PC-3 (cell line): Measurements from ENCODE around the gene BRK1. TPM values are rescaled to one million over a fixed set of nuclear protein-coding genes. Genes with fewer than 3 reads are reported as not detected.

ENCODE experiments used
- ATAC-seq: fragments of 200-7000 bp; cut with Tn5 transposase; 2 replicates; pipeline ENCODE4 v1.9.1; 2020; ENCODE audit warnings: mild to moderate bottlenecking, moderate library complexity
- BruUV-seq: library from RNA; stranded (reverse); fragments of 400-500 nt; replicated peaks from 2 replicates; lab custom pipeline; 2021; lab: Mats Ljungman, UMichigan
- CTCF ChIA-PET: fragments of 300-600 bp; sonication (Branson Sonifier 250); formaldehyde crosslinking; loops from one replicate; lab custom pipeline; 2022; ENCODE audit warnings: antibody characterized with exemption; lab: Charles Lee
- POLR2A ChIA-PET: fragments of 300-600 bp; sonication (Branson Sonifier 250); formaldehyde crosslinking; loops from one replicate; lab custom pipeline; 2022; ENCODE audit warnings: antibody characterized with exemption; ENCODE audit not compliant: unreplicated experiment; lab: Charles Lee
- DNase-seq: peaks from one replicate; pipeline ENCODE4 v3.0.0-alpha.2; 2015
- H2AFZ ChIP-seq: fragments of 300-600 bp; sonication (generic); 2 replicates; pipeline ENCODE4 v1.6.0; 2016; ENCODE audit warnings: antibody characterized with exemption, low read length
- H3F3A ChIP-seq: fragments of 300-600 bp; sonication (generic); one replicate; pipeline ENCODE4 v1.6.0; 2017; ENCODE audit warnings: antibody characterized with exemption, low read length, control low read depth, mild to moderate bottlenecking; ENCODE audit not compliant: unreplicated experiment
- H3K27ac ChIP-seq: fragments of 300-600 bp; sonication (generic); 2 replicates; pipeline ENCODE4 v1.5.1; 2016; ENCODE audit warnings: mild to moderate bottlenecking, low read length
- H3K27me3 ChIP-seq: fragments of 300-600 bp; sonication (generic); 2 replicates; pipeline ENCODE4 v1.6.1; 2016; ENCODE audit warnings: low read length, mixed read lengths
- H3K36me3 ChIP-seq: fragments of 300-600 bp; sonication (generic); 2 replicates; pipeline ENCODE4 v1.6.1; 2016; ENCODE audit warnings: low read depth, mixed run types, low read length, mixed read lengths
- H3K4me1 ChIP-seq: fragments of 300-600 bp; sonication (generic); 2 replicates; pipeline ENCODE4 v1.5.1; 2016; ENCODE audit warnings: low read length; ENCODE audit not compliant: insufficient read depth
- H3K4me2 ChIP-seq: fragments of 300-600 bp; sonication (generic); 2 replicates; pipeline ENCODE4 v1.6.0; 2016; ENCODE audit warnings: low read length
- H3K4me3 ChIP-seq: fragments of 300-600 bp; sonication (generic); 2 replicates; pipeline ENCODE4 v1.5.1; 2016; ENCODE audit warnings: mild to moderate bottlenecking, low read length, mixed read lengths
- H3K79me2 ChIP-seq: fragments of 300-600 bp; sonication (generic); 2 replicates; pipeline ENCODE4 v1.6.1; 2017; ENCODE audit warnings: low read length, mixed read lengths
- H3K9ac ChIP-seq: fragments of 300-600 bp; sonication (generic); 2 replicates; pipeline ENCODE4 v1.6.0; 2016; ENCODE audit warnings: mild to moderate bottlenecking, low read length
- H3K9me2 ChIP-seq: fragments of 300-600 bp; sonication (generic); replicated peaks from 2 replicates; pipeline ENCODE4 v1.6.1; 2016; ENCODE audit warnings: mixed run types, low read length, mixed read lengths
- H3K9me3 ChIP-seq: fragments of 300-600 bp; sonication (generic); 2 replicates; pipeline ENCODE4 v1.6.1; 2016; ENCODE audit warnings: low read length, mixed read lengths
- H4K20me1 ChIP-seq: fragments of 300-600 bp; sonication (generic); 2 replicates; pipeline ENCODE4 v1.6.1; 2016; ENCODE audit warnings: low read length, mixed read lengths
- CTCF ChIP-seq: fragments of 300-600 bp; sonication (generic); conservative IDR thresholded peaks from 2 replicates; pipeline ENCODE4 v1.5.1; 2017; ENCODE audit warnings: antibody characterized with exemption, low read depth, mild to moderate bottlenecking, low read length
- EZH2 ChIP-seq: fragments of 300-600 bp; sonication (generic); IDR thresholded peaks from one replicate; pipeline ENCODE4 v1.6.1; 2017; ENCODE audit warnings: antibody characterized with exemption, mild to moderate bottlenecking, low read length; ENCODE audit not compliant: unreplicated experiment
- EZH2phosphoT487 ChIP-seq: fragments of 300-600 bp; sonication (generic); IDR thresholded peaks from 2 replicates; pipeline ENCODE4 v1.6.1; 2018; ENCODE audit warnings: mild to moderate bottlenecking, antibody characterized with exemption, low read length, borderline replicate concordance
- intact Hi-C: fragments of 100-400 bp; cut with micrococcal nuclease; formaldehyde crosslinking; loops from 2 replicates; pipeline ENCODE4 v1.9.0; 2023
- total RNA-seq: library from RNA; depleted of rRNA; stranded (reverse); fragments of >200 nt; gene quantifications from 2 replicates; pipeline ENCODE4 v1.2.3, GENCODE V29; 2014

BRK1 gene
- total RNA-seq, 1 experiment from 2014 or later = 140 TPM

- BruUV-seq = no TSS peak
- no peak overlapping the region for H3K9ac ChIP-seq
- ChIA-PET CTCF (no interaction called here), POLR2A (interaction anchor here (0.6 kb wide), 1 partner anchor 8 kb away, joined by 6 read pairs; no protein-coding TSS in a partner anchor)
- no peak for DNase-seq
- no peaks in the 10 kb centered on the region for H3K27me3 ChIP-seq
- H3K27ac ChIP-seq = no peak overlapping the region
- peaks cover 6% of the 10 kb centered on the region; the same call in 1 of the 2 replicates for H4K20me1 ChIP-seq
- no peaks in the 10 kb centered on the region for H3F3A ChIP-seq
- peaks cover 22% of the 10 kb centered on the region for H3K79me2 ChIP-seq
- no peak for ATAC-seq
- no peaks in the 10 kb centered on the region for H3K9me3 ChIP-seq
- H3K4me3 ChIP-seq = no peak overlapping the region
- no peak overlapping the region for H2AFZ ChIP-seq
- intact Hi-C loops = no loop called here
- no peak overlapping the region for H3K4me2 ChIP-seq
- TF ChIP-seq EZH2 (no peak), EZH2phosphoT487 (no peak), CTCF (no peak)
- no peaks in the 10 kb centered on the region for H3K9me2 ChIP-seq
- H3K36me3 ChIP-seq = peaks cover 24% of the 10 kb centered on the region
- no peaks in the 10 kb centered on the region for H3K4me1 ChIP-seq
Observed at GRCh38 chr3:10150987-10151386, 35.5 kb downstream of the BRK1 start.

- no peaks in the 10 kb centered on the region for H3K9me2 ChIP-seq
- no TSS peak for BruUV-seq
- H2AFZ ChIP-seq = no peak overlapping the region
- no peaks in the 10 kb centered on the region for H3K4me1 ChIP-seq
- H3K9me3 ChIP-seq = no peaks in the 10 kb centered on the region
- no peak overlapping the region for H3K27ac ChIP-seq
- H3K79me2 ChIP-seq = no peaks in the 10 kb centered on the region; the same call in 1 of the 2 replicates
- no peak overlapping the region for H3K9ac ChIP-seq
- no peak overlapping the region for H3K4me2 ChIP-seq
- H3K27me3 ChIP-seq = no peaks in the 10 kb centered on the region
- ATAC-seq = no peak
- no peak for TF ChIP-seq CTCF
- TF ChIP-seq EZH2 = no peak
- TF ChIP-seq EZH2phosphoT487 = no peak
- no peak overlapping the region for H3K4me3 ChIP-seq
- DNase-seq = no peak
- CTCF ChIA-PET = no interaction called here
- intact Hi-C loops = no loop called here
- POLR2A ChIA-PET = no interaction called here
- no peaks in the 10 kb centered on the region for H4K20me1 ChIP-seq
- H3K36me3 ChIP-seq = peaks cover 21% of the 10 kb centered on the region
- no peaks in the 10 kb centered on the region for H3F3A ChIP-seq
Observed at GRCh38 chr3:10154335-10155122, 39.1 kb downstream of the BRK1 start.

GRCh38 chr3:10155123-10155472, 39.6 kb downstream of the BRK1 start:
- POLR2A ChIA-PET = no interaction called here
- no peak for DNase-seq
- Histone ChIP-seq H2AFZ (no peak overlapping the region), H3K9ac (no peak overlapping the region), H3K27me3 (no peaks in the 10 kb centered on the region), H3K9me3 (no peaks in the 10 kb centered on the region), H3K9me2 (no peaks in the 10 kb centered on the region), H3F3A (no peaks in the 10 kb centered on the region), H3K36me3 (peaks cover 16% of the 10 kb centered on the region), H3K4me1 (no peaks in the 10 kb centered on the region), H3K27ac (no peak overlapping the region), H3K4me3 (no peak overlapping the region), H3K79me2 (no peaks in the 10 kb centered on the region), H3K4me2 (no peak overlapping the region), H4K20me1 (no peaks in the 10 kb centered on the region)
- ATAC-seq = no peak; the same call in 1 of the 2 replicates
- CTCF ChIA-PET = no interaction called here
- TF ChIP-seq EZH2phosphoT487 = no peak
- TF ChIP-seq EZH2 = no peak
- no peak for TF ChIP-seq CTCF
- BruUV-seq = no TSS peak
- intact Hi-C loops = no loop called here
